OCI-LY7 (cell line): Measurements from ENCODE around the gene SLC5A11. TPM values are rescaled to one million over a fixed set of nuclear protein-coding genes. Genes with fewer than 3 reads are reported as not detected.
"Not testable (repeated sequence)": the region's sequence is repeated elsewhere in the genome, so short reads cannot be mapped to it uniquely, and the experiment has no call there.

Experiments
- BruUV-seq: library from RNA; stranded (reverse); fragments of 400-500 nt; replicated peaks from 2 replicates; lab custom pipeline; 2021; lab: Mats Ljungman, UMichigan
- CTCF ChIA-PET: fragments of 300-600 bp; sonication (Branson Sonifier 250); formaldehyde crosslinking; loops from one replicate; lab custom pipeline; 2022; ENCODE audit warnings: antibody characterized with exemption; ENCODE audit not compliant: unreplicated experiment; lab: Charles Lee
- POLR2A ChIA-PET: fragments of 300-600 bp; sonication (Branson Sonifier 250); formaldehyde crosslinking; loops from one replicate; lab custom pipeline; 2022; ENCODE audit warnings: antibody characterized with exemption; lab: Charles Lee
- DNase-seq: peaks from one replicate; pipeline ENCODE4 v3.0.0-alpha.2; 2015; ENCODE audit warnings: low spot score
- H2AFZ ChIP-seq: fragments of 200-600 bp; sonication (generic), shearing (Covaris generic); 2 replicates; pipeline ENCODE4 v1.6.1; 2014; ENCODE audit warnings: mild to moderate bottlenecking, antibody characterized with exemption, low read length, moderate library complexity
- H3K27ac ChIP-seq: fragments of 200-600 bp; sonication (generic); 2 replicates; pipeline ENCODE4 v1.5.1; 2014; ENCODE audit warnings: mixed run types, low read depth, mild to moderate bottlenecking, moderate library complexity, low read length, inconsistent platforms; ENCODE audit not compliant: poor library complexity, severe bottlenecking
- H3K36me3 ChIP-seq: fragments of 200-600 bp; sonication (generic); 2 replicates; pipeline ENCODE4 v1.6.1; 2014; ENCODE audit warnings: mild to moderate bottlenecking, antibody characterized with exemption, low read length, moderate library complexity, mixed read lengths; ENCODE audit not compliant: insufficient read depth
- H3K4me1 ChIP-seq: fragments of 200-600 bp; sonication (generic); 2 replicates; pipeline ENCODE4 v1.5.1; 2014; ENCODE audit warnings: mild to moderate bottlenecking, low read length; ENCODE audit not compliant: insufficient read depth, poor library complexity, severe bottlenecking
- H3K4me2 ChIP-seq: fragments of 200-600 bp; sonication (generic); 2 replicates; pipeline ENCODE4 v1.6.1; 2014; ENCODE audit warnings: mild to moderate bottlenecking, low read length
- H3K4me3 ChIP-seq: fragments of 200-600 bp; sonication (generic); 2 replicates; pipeline ENCODE4 v1.5.1; 2014; ENCODE audit warnings: mild to moderate bottlenecking, low read depth, low read length; ENCODE audit not compliant: poor library complexity, severe bottlenecking
- H3K79me2 ChIP-seq: fragments of 200-600 bp; sonication (generic); 2 replicates; pipeline ENCODE4 v1.6.1; 2016; ENCODE audit warnings: low read depth, mild to moderate bottlenecking, low read length, moderate library complexity, mixed read lengths; ENCODE audit not compliant: insufficient read depth
- H3K9me2 ChIP-seq: fragments of 200-600 bp; sonication (generic); 2 replicates; pipeline ENCODE4 v1.6.1; 2016; ENCODE audit warnings: mild to moderate bottlenecking, low read length, mixed read lengths; ENCODE audit not compliant: insufficient read depth
- H3K9me3 ChIP-seq: fragments of 200-600 bp; sonication (generic); 2 replicates; pipeline ENCODE4 v1.6.1; 2014; ENCODE audit warnings: mild to moderate bottlenecking, mixed run types, low read length, mixed read lengths
- H4K20me1 ChIP-seq: fragments of 200-600 bp; sonication (generic); 2 replicates; pipeline ENCODE4 v1.6.1; 2014; ENCODE audit warnings: mild to moderate bottlenecking, antibody characterized with exemption, low read length, moderate library complexity, mixed read lengths; ENCODE audit not compliant: insufficient read depth
- EZH2phosphoT487 ChIP-seq: fragments of 200-600 bp; sonication (generic); IDR thresholded peaks from 2 replicates; pipeline ENCODE4 v1.6.1; 2018; ENCODE audit warnings: low read depth, borderline replicate concordance, mild to moderate bottlenecking, mixed run types, antibody characterized with exemption, low read length, moderate library complexity, mixed read lengths
- intact Hi-C: fragments of 100-400 bp; cut with micrococcal nuclease; formaldehyde crosslinking; loops from one replicate; pipeline ENCODE4 v1.10.0; 2022; ENCODE audit not compliant: unreplicated experiment
- total RNA-seq, 2 experiments: library from RNA; depleted of rRNA in 1 of 2; stranded (reverse); fragments of >200 nt in 1 of 2; shearing (Covaris generic) in 1 of 2; gene quantifications; 2 replicates each; pipeline ENCODE4 v1.2.3, GENCODE V29; 2014 to 2022
- TF ChIP-seq, protein P1 (sequence below): fragments of 200-600 bp; sonication (generic); conservative IDR thresholded peaks from 2 replicates; pipeline ENCODE4 v1.5.1; 2014; ENCODE audit warnings: mild to moderate bottlenecking, antibody characterized with exemption, low read length, moderate library complexity, mixed read lengths

The SLC5A11 gene
- total RNA-seq, 2 experiments from 2014 or later, result 1.0 TPM

DNA sequence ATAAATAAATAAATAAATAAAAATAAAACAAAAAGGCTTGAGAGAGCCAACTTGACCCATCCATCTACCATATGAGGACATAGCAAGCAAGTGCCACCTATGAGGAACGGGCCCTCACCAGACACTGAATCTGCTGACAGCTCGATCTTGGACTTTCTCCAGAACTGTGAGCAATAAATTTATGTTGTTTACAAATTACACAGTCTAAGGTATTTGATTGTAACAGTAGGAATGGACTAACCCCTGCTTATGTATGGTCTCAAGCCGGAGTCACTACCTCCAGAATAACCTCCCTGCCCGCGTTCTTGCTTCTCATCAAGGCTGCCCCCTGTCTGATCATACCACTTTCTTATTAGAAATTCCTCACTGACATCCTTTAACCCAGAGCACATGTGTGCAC, 9.9 kb downstream of the SLC5A11 start:
- H3K9me3 ChIP-seq, result no peaks in the 10 kb centered on the region
- no peak overlapping the region for H3K27ac ChIP-seq
- ChIA-PET POLR2A (no interaction called here), CTCF (no interaction called here)
- no peaks in the 10 kb centered on the region for H3K9me2 ChIP-seq
- H3K79me2 ChIP-seq, result no peaks in the 10 kb centered on the region
- H3K4me3 ChIP-seq, result no peak overlapping the region
- TF ChIP-seq, protein P1, sequence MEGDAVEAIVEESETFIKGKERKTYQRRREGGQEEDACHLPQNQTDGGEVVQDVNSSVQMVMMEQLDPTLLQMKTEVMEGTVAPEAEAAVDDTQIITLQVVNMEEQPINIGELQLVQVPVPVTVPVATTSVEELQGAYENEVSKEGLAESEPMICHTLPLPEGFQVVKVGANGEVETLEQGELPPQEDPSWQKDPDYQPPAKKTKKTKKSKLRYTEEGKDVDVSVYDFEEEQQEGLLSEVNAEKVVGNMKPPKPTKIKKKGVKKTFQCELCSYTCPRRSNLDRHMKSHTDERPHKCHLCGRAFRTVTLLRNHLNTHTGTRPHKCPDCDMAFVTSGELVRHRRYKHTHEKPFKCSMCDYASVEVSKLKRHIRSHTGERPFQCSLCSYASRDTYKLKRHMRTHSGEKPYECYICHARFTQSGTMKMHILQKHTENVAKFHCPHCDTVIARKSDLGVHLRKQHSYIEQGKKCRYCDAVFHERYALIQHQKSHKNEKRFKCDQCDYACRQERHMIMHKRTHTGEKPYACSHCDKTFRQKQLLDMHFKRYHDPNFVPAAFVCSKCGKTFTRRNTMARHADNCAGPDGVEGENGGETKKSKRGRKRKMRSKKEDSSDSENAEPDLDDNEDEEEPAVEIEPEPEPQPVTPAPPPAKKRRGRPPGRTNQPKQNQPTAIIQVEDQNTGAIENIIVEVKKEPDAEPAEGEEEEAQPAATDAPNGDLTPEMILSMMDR, result 0 out of 2 replicates have a peak, but pooled peaks have one; percentile 20
- TF ChIP-seq EZH2phosphoT487, result no peak
- no TSS peak for BruUV-seq
- no peaks in the 10 kb centered on the region for H4K20me1 ChIP-seq
- H3K4me2 ChIP-seq, result no peak overlapping the region
- H3K36me3 ChIP-seq, result no peaks in the 10 kb centered on the region
- H2AFZ ChIP-seq, result no peak overlapping the region
- no peaks in the 10 kb centered on the region for H3K4me1 ChIP-seq
- intact Hi-C loops, result no loop called here
- no peak for DNase-seq

DNA sequence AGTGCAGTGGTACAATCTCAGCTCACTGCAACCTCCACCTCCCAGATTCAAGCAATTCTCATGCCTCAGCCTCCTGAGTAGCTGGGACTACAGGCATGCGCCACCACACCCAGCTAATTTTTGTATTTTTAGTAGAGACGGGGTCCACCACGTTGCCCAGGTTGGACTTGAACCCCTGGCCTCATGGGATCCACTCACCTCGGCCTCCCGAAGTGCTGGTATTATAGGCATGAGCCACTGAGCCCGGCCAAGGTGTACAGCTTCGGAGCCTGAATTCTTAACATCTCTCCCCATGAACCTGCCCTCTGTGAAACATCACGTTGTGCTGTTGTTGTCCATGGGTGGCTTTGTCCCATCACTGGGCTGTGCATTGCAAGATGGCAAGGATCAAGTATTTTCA, 11.1 kb downstream of the SLC5A11 start:
- H3K9me3 ChIP-seq, BruUV-seq, H3K9me2 ChIP-seq, intact Hi-C loops, H3K36me3 ChIP-seq, H3K4me3 ChIP-seq, DNase-seq, POLR2A ChIA-PET, H4K20me1 ChIP-seq, H3K27ac ChIP-seq, H2AFZ ChIP-seq, H3K4me1 ChIP-seq, H3K79me2 ChIP-seq, CTCF ChIA-PET, H3K4me2 ChIP-seq: not testable (repeated sequence)

DNA sequence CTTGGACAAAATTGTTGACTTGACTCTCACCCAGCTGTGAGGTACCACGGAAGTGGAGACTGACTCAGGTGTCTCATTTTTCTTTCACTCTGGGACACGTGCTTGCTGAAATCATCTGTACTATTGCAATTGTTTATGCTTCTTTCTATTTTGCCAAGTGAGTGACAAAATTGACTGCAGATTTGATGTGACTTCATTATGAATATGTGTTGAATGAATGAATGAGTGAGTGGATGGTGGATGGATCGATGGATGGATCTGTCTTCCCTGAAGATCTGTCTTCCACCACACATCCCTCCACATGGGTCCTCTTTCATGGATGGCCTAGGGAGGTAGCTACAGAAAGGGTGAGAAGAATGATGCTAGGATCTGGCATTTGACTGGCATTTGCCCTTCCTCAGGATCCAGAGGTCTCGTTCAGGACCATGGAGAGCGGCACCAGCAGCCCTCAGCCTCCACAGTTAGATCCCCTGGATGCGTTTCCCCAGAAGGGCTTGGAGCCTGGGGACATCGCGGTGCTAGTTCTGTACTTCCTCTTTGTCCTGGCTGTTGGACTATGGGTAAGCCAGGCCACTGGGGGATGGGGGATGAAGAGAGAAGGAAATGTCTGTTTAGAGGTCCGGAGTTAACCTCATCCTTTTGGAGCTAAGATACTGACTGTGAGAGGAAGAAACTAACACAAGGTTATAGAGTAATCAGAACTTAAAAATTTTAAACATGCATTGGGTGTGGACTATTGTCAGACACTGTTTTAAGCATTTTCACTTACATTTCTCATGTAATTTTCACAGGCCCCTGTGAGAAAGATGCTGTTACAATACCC, 12.7 kb downstream of the SLC5A11 start:
- no peaks in the 10 kb centered on the region for H3K9me2 ChIP-seq
- POLR2A ChIA-PET, result interaction anchor here (0.6 kb wide), 1 partner anchor 128 kb away, joined by 3 read pairs; no protein-coding TSS in a partner anchor
- no peak overlapping the region for H3K4me3 ChIP-seq
- no peak overlapping the region for H3K27ac ChIP-seq
- no peaks in the 10 kb centered on the region for H3K4me1 ChIP-seq
- BruUV-seq, result no TSS peak
- no peaks in the 10 kb centered on the region for H3K9me3 ChIP-seq
- CTCF ChIA-PET, result no interaction called here
- no peak overlapping the region for H2AFZ ChIP-seq
- H3K79me2 ChIP-seq, result no peaks in the 10 kb centered on the region
- no peaks in the 10 kb centered on the region for H4K20me1 ChIP-seq
- peak; percentile 46 for DNase-seq
- intact Hi-C loops, result no loop called here
- no peaks in the 10 kb centered on the region for H3K36me3 ChIP-seq
- TF ChIP-seq, protein P1, result no peak
- TF ChIP-seq EZH2phosphoT487, result no peak
- no peak overlapping the region for H3K4me2 ChIP-seq
